CD4-positive, alpha-beta T cell treated with Interleukin-21 for 1 hour (primary cell): ENCODE data around the gene ZSWIM6.

Experiments
- DNase-seq: peaks from one replicate; pipeline ENCODE4 v3.0.0-alpha.2; 2020

Gene ZSWIM6

GRCh38 chr5:61307611-61308010 is 24.4 kb upstream of the ZSWIM6 start:
- DNase-seq, result no peak

- no peak for DNase-seq
These were observed 23.3 kb upstream of the ZSWIM6 start for GRCh38 chr5:61308712-61309111.

GRCh38 chr5:61309115-61309514 is 22.9 kb upstream of the ZSWIM6 start:
- DNase-seq, result no peak

GRCh38 chr5:61311056-61311610 is 20.9 kb upstream of the ZSWIM6 start:
- no peak for DNase-seq

GRCh38 chr5:61311836-61312808 is 19.9 kb upstream of the ZSWIM6 start:
- no peak for DNase-seq

- DNase-seq, result no peak
These were observed 17.9 kb upstream of the ZSWIM6 start for GRCh38 chr5:61313960-61314681.

GRCh38 chr5:61318376-61318775 is 13.7 kb upstream of the ZSWIM6 start:
- DNase-seq, result no peak

GRCh38 chr5:61319388-61320146 is 12.5 kb upstream of the ZSWIM6 start:
- peak; percentile 36 for DNase-seq

- DNase-seq, result no peak
These were observed 11.2 kb upstream of the ZSWIM6 start for GRCh38 chr5:61320860-61321259.

GRCh38 chr5:61321669-61322068 is 10.4 kb upstream of the ZSWIM6 start:
- DNase-seq, result no peak

GRCh38 chr5:61322738-61323725 is 9.0 kb upstream of the ZSWIM6 start:
- DNase-seq, result no peak

- peak; percentile 22 for DNase-seq
These were observed 4.0 kb upstream of the ZSWIM6 start for GRCh38 chr5:61327760-61328753.

GRCh38 chr5:61328791-61329549 is 3.1 kb upstream of the ZSWIM6 start:
- DNase-seq, result no peak

- DNase-seq, result no peak
These were observed 2.4 kb upstream of the ZSWIM6 start for GRCh38 chr5:61329550-61330128.

GRCh38 chr5:61330341-61330844 is 1.7 kb upstream of the ZSWIM6 start:
- peak; percentile 24 for DNase-seq

GRCh38 chr5:61330845-61331406 is 1.1 kb upstream of the ZSWIM6 start:
- DNase-seq, result peak; percentile 79

- peak; percentile 40 for DNase-seq
These were observed 296 bp downstream of the ZSWIM6 start for GRCh38 chr5:61332358-61332749.

GRCh38 chr5:61332851-61333320 is 828 bp downstream of the ZSWIM6 start:
- DNase-seq, result peak; percentile 35
